Endothelial cell (in vitro differentiated cells): Measurements from ENCODE around the gene FAM98A. TPM values are rescaled to one million over a fixed set of nuclear protein-coding genes. Genes with fewer than 3 reads are reported as not detected.

ENCODE experiments used
- DNase-seq: peaks from one replicate; pipeline ENCODE4 v3.0.0; 2021; ENCODE audit warnings: low spot score
- H3K27ac Mint-ChIP-seq: one replicate; pipeline ENCODE4 v1.8.0; 2021; ENCODE audit warnings: mixed read lengths, inconsistent platforms; ENCODE audit not compliant: unreplicated experiment
- H3K27me3 Mint-ChIP-seq: one replicate; pipeline ENCODE4 v1.8.0; 2021; ENCODE audit warnings: mild to moderate bottlenecking, moderate library complexity, mixed read lengths, inconsistent platforms; ENCODE audit not compliant: unreplicated experiment
- H3K36me3 Mint-ChIP-seq: one replicate; pipeline ENCODE4 v1.8.0; 2021; ENCODE audit warnings: mild to moderate bottlenecking, low read depth, mixed read lengths, inconsistent platforms; ENCODE audit not compliant: unreplicated experiment
- H3K4me1 Mint-ChIP-seq: one replicate; pipeline ENCODE4 v1.8.0; 2021; ENCODE audit warnings: mild to moderate bottlenecking, mixed read lengths, inconsistent platforms; ENCODE audit not compliant: unreplicated experiment
- H3K4me3 Mint-ChIP-seq: one replicate; pipeline ENCODE4 v1.8.0; 2021; ENCODE audit warnings: mild to moderate bottlenecking, mixed read lengths, inconsistent platforms; ENCODE audit not compliant: unreplicated experiment
- H3K9me3 Mint-ChIP-seq: one replicate; pipeline ENCODE4 v1.8.0; 2021; ENCODE audit warnings: mixed read lengths, inconsistent platforms; ENCODE audit not compliant: unreplicated experiment
- CTCF ChIP-seq: fragments of 200-600 bp; sonication (generic); IDR thresholded peaks from one replicate; pipeline ENCODE4 v1.5.0; 2021; ENCODE audit warnings: antibody characterized with exemption; ENCODE audit not compliant: unreplicated experiment
- total RNA-seq: library from RNA; stranded (reverse); fragmentation: NEBNext Ultra II Directional; extraction: Animal tissue kit (Norgen Biotek cat#: 25700); gene quantifications from one replicate; pipeline ENCODE4 v1.2.1, GENCODE V29; 2021; ENCODE audit not compliant: unreplicated experiment

FAM98A gene
- total RNA-seq, 1 donor from 2014 or later: 47.9 TPM

GRCh38 chr2:33606622-33607021, 7.5 kb upstream of the FAM98A start:
- no peak for DNase-seq
- Mint-ChIP-seq H3K4me3 (no peak overlapping the region), H3K27ac (no peak overlapping the region), H3K36me3 (peaks cover 10% of the 10 kb centered on the region), H3K4me1 (peaks cover 3% of the 10 kb centered on the region), H3K9me3 (no peaks in the 10 kb centered on the region), H3K27me3 (peaks cover 4% of the 10 kb centered on the region)
- no peak for TF ChIP-seq CTCF

GRCh38 chr2:33606100-33606499, 7.0 kb upstream of the FAM98A start:
- TF ChIP-seq CTCF: no peak
- no peaks in the 10 kb centered on the region for H3K9me3 Mint-ChIP-seq
- H3K4me3 Mint-ChIP-seq: no peak overlapping the region
- no peak overlapping the region for H3K27ac Mint-ChIP-seq
- DNase-seq: no peak
- H3K36me3 Mint-ChIP-seq: peaks cover 6% of the 10 kb centered on the region
- H3K4me1 Mint-ChIP-seq: peaks cover 3% of the 10 kb centered on the region
- H3K27me3 Mint-ChIP-seq: peaks cover 4% of the 10 kb centered on the region

GRCh38 chr2:33605056-33605455, 6.0 kb upstream of the FAM98A start:
- no peak overlapping the region for H3K27ac Mint-ChIP-seq
- no peak for DNase-seq
- H3K9me3 Mint-ChIP-seq: no peaks in the 10 kb centered on the region
- H3K27me3 Mint-ChIP-seq: peaks cover 4% of the 10 kb centered on the region
- H3K4me3 Mint-ChIP-seq: no peak overlapping the region
- TF ChIP-seq CTCF: no peak
- peaks cover 3% of the 10 kb centered on the region for H3K4me1 Mint-ChIP-seq
- peaks cover 5% of the 10 kb centered on the region for H3K36me3 Mint-ChIP-seq

- Mint-ChIP-seq H3K4me3 (no peak overlapping the region), H3K27ac (no peak overlapping the region), H3K4me1 (peaks cover 15% of the 10 kb centered on the region)
Observed at GRCh38 chr2:33603416-33603815, 4.3 kb upstream of the FAM98A start.

More at GRCh38 chr2:33603416-33603815, 4.3 kb upstream of the FAM98A start:
- H3K36me3 Mint-ChIP-seq: no peaks in the 10 kb centered on the region
- H3K27me3 Mint-ChIP-seq: peaks cover 3% of the 10 kb centered on the region
- H3K9me3 Mint-ChIP-seq: no peaks in the 10 kb centered on the region
- no peak for DNase-seq
- TF ChIP-seq CTCF: no peak
